ENCODE results near the gene MAP3K13.

- TF ChIP-seq CTCF (IDR thresholded peaks at IDR 0.05) = no peak
- no peak for TF ChIP-seq POLR2A (IDR thresholded peaks at IDR 0.05; ENCODE audit: low read depth)
- no peak for TF ChIP-seq EP300 (IDR thresholded peaks at IDR 0.05)
Observed at GRCh38 chr3:185502987-185503386, 140.1 kb downstream of the MAP3K13 start.

Data from esophagus muscularis mucosa (tissue), 4 donors.